A549 (cell line): Measurements from ENCODE around the gene SWT1.

Experiments used
- CBX2 ChIP-seq: fragments of 200-600 bp; sonication (generic); IDR thresholded peaks from 2 replicates; pipeline ENCODE4 v1.6.1; 2016; ENCODE audit warnings: low read depth, mild to moderate bottlenecking, borderline replicate concordance
- EP300 ChIP-seq, 2 experiments: fragments of >200 bp; sonication (Bioruptor Twin); formaldehyde crosslinking; IDR thresholded peaks; 2 replicates in 1 of 2; 3 replicates in 1 of 2; pipeline ENCODE4 v1.6.1; 2016 to 2017
- HDAC2 ChIP-seq: fragments of 200-600 bp; sonication (generic); IDR thresholded peaks from 2 replicates; pipeline ENCODE4 v1.6.1; 2016
- MAFK ChIP-seq: fragments of 450-650 bp; IDR thresholded peaks from 2 replicates; pipeline ENCODE4 v1.6.1; 2014; ENCODE audit not compliant: partially characterized antibody
- MAX ChIP-seq: IDR thresholded peaks from 2 replicates; pipeline ENCODE4 v1.6.1; 2012
- MYC ChIP-seq: IDR thresholded peaks from 2 replicates; pipeline ENCODE4 v1.6.1; 2012; ENCODE audit warnings: mild to moderate bottlenecking, inconsistent platforms, low read length, improper control_type of control experiment, borderline replicate concordance
- POLR2A ChIP-seq: IDR thresholded peaks from 2 replicates; pipeline ENCODE4 v1.6.1; 2012; ENCODE audit warnings: mild to moderate bottlenecking, low read length
- RFX5 ChIP-seq: fragments of 450-650 bp; IDR thresholded peaks from 2 replicates; pipeline ENCODE4 v1.7.1; 2014; ENCODE audit warnings: antibody characterized with exemption, mild to moderate bottlenecking, moderate library complexity
- TF ChIP-seq, protein P1 (sequence below): fragments of >200 bp; sonication (Bioruptor Twin); formaldehyde crosslinking; IDR thresholded peaks from 3 replicates; pipeline ENCODE4 v1.5.1; 2016
- TF ChIP-seq, protein P2 (sequence below): fragments of 450-650 bp; IDR thresholded peaks from 2 replicates; pipeline ENCODE4 v1.6.1; 2014; ENCODE audit warnings: antibody characterized with exemption
- TF ChIP-seq, protein P3 (sequence below): IDR thresholded peaks from 2 replicates; pipeline ENCODE4 v1.6.1; 2012; ENCODE audit warnings: low read depth, borderline replicate concordance

DNA sequence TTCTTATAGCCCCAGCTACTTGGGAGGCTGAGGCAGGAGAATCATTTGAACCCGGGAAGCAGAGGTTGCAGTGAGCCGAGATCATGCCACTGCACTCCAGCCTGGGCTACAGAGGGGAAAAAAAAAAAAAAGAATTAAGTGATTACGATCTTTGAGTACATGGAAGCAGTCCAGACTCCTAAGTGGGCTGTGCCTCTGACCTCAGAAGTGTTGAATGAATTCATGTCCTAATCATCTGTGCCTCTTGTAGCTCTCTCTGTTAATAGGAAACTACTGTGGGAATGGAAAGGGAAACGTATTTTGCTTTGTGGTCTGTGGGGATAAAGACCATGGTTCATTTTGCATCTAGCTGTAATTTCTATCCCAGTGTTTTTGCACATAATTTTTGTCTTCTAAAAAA lies 168.4 kb downstream of the SWT1 start:
- TF ChIP-seq MYC (no peak), CBX2 (no peak), EP300 (IDR thresholded peaks at IDR 0.05) (no peak), MAFK (no peak), MAX (no peak), RFX5 (no peak), HDAC2 (no peak), POLR2A (no peak)
- TF ChIP-seq, protein P1, sequence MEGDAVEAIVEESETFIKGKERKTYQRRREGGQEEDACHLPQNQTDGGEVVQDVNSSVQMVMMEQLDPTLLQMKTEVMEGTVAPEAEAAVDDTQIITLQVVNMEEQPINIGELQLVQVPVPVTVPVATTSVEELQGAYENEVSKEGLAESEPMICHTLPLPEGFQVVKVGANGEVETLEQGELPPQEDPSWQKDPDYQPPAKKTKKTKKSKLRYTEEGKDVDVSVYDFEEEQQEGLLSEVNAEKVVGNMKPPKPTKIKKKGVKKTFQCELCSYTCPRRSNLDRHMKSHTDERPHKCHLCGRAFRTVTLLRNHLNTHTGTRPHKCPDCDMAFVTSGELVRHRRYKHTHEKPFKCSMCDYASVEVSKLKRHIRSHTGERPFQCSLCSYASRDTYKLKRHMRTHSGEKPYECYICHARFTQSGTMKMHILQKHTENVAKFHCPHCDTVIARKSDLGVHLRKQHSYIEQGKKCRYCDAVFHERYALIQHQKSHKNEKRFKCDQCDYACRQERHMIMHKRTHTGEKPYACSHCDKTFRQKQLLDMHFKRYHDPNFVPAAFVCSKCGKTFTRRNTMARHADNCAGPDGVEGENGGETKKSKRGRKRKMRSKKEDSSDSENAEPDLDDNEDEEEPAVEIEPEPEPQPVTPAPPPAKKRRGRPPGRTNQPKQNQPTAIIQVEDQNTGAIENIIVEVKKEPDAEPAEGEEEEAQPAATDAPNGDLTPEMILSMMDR = no peak
- TF ChIP-seq, protein P2, sequence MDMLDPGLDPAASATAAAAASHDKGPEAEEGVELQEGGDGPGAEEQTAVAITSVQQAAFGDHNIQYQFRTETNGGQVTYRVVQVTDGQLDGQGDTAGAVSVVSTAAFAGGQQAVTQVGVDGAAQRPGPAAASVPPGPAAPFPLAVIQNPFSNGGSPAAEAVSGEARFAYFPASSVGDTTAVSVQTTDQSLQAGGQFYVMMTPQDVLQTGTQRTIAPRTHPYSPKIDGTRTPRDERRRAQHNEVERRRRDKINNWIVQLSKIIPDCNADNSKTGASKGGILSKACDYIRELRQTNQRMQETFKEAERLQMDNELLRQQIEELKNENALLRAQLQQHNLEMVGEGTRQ = no peak
- TF ChIP-seq, protein P3, sequence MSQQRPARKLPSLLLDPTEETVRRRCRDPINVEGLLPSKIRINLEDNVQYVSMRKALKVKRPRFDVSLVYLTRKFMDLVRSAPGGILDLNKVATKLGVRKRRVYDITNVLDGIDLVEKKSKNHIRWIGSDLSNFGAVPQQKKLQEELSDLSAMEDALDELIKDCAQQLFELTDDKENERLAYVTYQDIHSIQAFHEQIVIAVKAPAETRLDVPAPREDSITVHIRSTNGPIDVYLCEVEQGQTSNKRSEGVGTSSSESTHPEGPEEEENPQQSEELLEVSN = no peak
